GM21515 (cell line): Measurements from ENCODE around the gene SNUPN.
"Not testable (repeated sequence)": the region's sequence is repeated elsewhere in the genome, so short reads cannot be mapped to it uniquely, and the experiment has no call there.

ENCODE experiments used
- ATAC-seq: cut with Tn5 transposase; IDR thresholded peaks from one replicate; pipeline ENCODE4 v1.9.1; 2021; ENCODE audit not compliant: unreplicated experiment

SNUPN gene

DNA sequence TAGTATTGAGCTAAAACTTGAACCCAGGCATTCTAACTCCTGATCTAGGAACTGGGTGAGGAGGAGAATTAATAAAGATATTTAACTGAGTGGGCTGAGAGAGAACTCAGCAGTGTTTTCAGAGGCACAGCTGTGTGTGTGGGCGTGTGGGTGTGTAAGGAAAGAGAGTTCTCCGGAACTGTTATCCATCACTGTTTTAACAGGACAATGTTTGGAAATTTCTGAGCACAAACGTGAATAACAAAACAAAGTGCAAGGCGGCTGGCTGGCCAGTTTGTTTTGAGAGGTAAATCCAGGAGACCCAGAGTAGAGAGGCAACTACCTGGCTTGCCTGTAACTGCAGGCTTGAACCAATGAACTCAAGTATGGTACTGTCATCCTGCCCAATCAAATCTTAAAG lies 41.4 kb downstream of the SNUPN start:
- no peak for ATAC-seq

DNA sequence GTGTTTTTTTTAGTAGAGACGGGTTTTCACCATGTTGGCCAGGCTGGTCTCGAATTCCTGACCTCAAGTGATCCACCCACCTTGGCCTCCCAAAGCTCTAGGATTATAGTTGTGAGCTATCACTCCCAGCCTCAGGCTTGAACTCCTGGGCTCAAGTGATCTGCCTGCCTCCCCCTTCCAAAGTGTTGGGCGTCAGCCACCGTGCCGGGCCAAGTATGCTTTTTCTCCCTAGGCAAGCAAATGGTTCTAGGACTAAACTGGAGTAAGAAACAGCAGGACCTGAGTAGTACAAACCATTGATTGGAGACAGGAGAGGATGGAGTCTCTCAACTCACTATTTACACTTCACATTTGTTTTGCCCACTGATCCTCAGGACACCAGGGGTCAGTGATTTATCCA lies 41.8 kb downstream of the SNUPN start:
- ATAC-seq: no peak

DNA sequence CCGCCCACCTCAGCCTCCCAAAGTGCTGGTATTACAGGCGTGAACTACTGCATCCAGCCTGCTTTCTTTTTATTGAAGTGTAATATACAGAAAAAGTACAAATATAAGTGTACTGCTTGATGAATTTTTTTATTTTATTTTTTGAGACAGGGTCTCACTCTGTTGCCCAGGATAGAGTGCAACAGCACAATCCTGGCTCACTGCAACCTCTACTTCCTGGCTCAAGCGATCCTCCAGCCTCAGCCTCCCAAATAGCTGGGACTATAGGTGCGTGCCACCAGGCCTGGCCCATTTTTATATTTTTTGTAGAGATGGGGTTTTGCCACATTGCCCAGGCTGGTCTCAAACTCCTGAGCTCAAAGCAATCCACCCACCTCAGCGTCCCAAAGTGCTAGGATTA lies 42.6 kb downstream of the SNUPN start:
- ATAC-seq: not testable (repeated sequence)

DNA sequence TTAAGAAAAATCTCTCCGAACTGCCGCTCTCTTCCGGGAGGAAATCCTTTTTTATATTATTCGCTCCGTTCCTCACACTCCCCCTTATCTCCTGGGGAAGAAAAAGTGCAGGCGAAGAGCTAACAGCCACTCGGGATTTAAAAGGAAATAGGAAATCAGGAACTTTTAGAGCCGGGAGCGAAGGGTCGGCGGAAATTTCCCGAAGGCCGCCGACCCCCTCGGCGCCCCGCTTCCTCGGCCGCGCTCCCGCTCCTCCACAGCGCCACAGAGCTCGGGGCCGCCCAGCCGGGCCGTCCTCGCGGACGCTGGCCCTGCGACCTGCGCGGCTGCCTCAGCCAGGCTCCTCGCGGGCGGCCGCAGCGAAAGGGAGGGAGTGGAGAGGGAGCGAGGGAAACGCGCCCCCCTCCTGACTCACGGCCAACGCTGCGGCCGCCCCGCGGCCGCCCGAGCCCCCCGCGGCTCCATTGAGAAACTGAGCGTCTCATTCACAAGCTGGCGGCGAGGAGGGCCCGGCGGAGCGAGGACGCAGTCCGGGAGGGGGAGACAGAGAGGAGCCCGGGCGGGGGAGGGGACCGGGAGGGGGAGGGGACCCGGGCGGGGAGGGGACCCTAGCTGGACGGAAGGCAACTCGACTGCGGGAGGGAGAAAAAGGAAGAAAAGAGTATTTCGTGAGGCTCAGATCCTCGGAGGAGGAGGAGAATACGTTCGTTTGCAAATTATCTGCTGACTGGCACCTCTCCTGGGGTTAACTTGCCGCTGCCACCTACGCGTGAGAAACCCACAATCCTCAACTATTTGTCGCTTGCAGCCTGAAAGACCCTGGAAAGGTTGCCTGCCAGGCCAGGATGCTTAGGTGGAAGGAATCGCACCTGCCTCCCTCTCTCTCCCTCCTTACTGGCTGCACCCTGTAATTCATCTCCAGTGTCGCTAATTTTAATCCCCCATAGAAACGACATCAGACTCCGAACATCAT lies 46.3 kb downstream of the SNUPN start, which contains the start of gene PTPN9:
Gene PTPN9, minus strand, starts transcription at position 368 of the 973 bp plus-strand sequence. CDS start 539 bp downstream, outside the sequence.
- peak; percentile 54 for ATAC-seq

DNA sequence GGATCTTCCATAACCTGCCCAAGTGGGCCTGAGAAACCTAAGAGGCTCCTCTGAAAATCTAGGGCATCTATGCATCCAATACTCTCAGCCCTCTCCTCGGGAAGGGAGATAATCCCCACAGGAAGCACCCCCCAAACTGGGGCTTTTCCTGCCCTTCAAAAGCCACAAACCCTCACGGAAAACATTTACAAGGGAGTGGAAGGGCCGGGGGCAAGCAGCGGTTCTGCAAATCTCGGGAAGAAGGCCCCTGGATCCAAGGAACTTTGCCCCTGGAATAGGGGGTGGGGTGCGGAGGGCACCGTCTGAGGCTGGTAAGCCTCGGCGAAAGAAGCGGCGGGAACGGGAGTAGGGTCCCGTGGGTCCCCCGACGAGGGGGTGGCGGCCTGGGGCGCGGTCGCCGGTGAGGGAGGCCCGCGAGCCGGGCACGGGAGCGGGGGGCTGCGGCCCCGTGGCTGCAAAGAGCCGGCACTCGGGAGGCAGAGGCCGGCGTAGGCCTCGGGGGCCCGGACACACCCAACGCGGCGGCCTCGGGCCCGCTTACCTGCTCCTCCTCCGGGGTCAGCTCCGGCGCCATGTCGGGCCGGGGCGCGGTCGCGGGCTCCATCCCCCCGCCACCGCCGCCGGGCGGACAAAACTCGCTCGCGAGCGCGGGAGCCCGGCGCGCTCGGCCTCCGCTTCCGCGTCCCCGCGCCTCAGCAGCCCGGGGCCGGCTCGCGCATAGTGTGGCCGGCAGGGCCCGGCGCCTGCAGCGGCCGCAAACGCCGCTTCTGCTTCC lies 47.2 kb downstream of the SNUPN start:
- ATAC-seq: no peak

DNA sequence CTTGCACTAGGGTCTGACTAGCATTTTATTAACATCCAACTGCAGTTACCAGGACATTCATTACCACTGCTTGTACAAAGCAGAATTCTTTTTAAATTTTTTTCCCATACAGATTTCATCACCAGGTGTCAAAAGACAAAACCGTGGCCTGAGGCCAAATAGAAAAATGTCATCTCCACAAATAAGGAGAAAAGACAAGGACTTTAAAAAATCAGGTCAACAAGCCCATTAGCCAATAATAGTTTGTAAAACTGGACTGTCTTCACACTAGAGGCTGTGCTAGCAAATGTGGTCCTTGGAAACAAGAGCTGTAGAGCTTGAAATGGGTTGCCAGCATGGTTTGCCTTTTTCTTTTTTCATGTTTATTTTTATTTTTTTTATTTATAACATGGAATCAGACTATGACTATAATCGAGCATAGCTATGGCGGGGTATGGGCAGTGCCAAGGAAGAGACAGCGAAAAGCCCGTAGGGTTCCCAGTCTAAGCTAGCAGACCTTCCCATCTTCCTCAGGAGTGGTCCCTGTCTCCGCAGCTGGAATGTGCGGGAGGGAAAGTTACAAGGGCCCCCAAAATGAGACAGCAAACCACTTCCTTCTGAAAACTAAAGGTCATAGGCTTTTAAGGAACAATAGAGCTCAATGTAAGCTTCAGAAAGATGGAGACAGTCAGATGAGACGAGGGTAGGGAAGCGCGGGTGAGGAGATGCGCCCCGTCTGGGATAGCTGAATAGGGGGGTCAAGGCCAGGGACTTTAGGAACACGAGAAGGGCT lies 47.9 kb downstream of the SNUPN start:
- ATAC-seq: no peak

DNA sequence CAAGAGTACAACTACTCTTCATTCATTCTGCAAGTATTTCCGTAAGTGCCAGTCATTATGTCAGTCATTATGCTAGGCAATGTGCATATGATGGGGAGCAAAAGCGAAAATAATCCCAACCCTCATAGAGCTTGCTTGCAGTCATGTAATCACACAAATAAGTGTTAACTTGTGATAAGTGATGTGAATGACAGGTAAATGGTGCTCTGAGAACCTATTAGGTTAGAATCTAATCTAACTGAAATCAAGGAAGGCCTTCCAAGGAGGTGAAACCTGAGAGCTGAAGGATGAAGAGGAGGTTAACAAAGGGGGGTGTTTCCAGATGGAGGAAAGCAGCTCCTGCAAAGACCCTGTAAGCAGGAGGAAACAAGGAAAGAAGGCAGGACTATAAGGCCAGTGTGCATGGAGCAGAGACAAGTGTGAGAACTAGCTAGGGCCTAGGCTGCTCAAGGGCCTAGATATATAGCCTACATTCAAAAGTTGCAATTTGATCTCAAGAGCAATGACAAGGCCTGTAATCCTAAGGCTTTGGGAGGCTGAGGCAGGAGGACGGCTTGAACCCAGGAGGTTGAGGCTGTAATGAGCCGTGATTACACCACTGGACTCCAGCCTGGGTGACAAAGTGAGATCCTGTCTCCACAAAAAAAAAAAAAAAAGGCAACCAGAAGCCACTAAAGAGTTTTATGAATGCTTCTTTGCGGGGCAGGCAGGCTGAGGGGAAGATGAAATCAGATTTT lies 51.7 kb downstream of the SNUPN start:
- ATAC-seq: no peak

DNA sequence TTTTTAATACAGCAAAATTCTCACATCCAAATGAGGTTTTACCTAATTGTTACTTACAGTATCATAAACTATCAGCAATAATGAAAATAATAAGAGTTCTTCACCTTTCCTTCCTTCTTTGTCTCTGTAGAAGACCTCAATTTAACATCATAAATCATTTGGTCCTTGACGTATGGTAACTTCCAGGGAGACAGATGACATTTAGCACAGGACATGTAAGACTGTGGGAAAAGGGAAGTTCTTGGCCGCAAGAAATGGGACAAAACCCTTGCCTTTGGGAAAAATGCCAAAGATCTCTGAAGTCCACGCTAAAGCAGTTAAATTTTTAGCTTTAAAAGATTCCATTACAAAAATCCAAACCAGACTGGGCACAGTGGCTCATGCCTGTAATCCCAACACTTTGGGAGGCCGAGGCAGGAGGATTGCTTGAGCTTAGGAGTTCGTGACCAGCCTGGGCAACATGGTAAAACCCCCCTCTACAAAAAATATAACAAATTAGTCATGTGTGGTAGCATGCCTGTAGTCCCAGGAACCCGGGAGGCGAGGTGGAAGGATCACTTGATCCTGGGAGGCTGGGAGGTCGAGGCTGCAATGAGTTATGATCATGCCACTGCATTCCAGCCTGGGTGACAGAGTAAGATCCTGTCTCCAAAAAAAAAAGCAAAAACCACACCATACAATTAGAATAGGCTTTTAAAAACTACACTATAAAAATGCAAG lies 55.2 kb downstream of the SNUPN start:
- no peak for ATAC-seq

DNA sequence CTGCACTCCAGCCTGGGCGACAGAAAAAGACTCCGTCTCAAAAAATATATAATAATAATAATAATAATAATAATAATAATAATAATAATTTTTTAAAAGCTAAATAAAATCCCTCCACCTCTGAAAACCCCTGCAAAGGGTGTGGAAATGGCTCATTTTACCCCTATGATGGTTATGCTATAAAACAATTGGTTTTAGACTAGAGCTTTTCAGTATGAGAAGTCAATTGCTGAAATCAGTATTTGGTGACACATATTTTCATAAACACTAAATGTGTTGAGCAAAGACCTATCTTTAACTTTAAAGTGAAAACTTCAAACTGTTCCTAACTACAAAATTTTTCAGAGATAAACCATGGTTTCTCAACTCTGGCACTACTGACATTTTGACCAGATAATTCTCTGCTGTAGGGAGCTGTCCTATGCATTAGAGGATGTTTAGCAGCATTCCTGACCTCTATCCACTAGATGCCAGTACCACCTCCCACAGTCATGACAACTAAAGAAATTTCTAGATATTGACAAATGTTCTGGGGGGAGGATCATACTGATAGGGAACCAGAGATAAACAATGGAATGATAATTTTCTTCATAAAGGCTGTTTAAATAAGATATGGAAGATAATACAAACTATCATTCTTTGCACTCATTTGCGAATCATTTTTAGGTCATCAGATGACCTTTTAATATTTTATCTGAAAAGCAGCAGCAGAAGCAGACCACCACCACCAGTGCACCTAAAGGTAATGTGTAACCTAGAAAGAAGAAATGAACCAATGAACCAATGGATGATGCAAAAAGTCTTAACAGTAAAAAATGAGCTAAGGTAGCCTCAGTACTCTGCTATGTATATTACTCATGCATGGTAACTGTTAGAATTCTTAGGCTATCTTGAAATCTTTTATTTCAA lies 60.2 kb downstream of the SNUPN start:
- ATAC-seq: no peak

DNA sequence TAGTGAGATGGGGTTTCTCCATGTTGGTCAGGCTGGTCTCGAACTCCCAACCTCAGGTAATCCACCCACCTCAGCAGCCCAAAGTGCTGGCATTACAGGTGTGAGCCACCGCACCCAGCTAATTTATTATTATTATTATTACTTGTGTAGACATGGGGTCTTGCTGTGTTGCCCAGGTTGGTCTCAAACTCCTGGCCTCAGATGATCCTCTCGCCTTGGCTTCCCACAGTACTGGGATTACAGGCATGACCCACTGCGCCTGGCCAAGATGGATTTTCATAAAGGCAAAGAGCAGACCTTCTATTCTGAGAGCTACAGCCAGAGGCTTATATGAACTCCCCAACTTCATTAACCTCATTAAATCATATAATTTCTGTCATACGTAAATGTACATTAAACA lies 63.6 kb downstream of the SNUPN start:
- ATAC-seq: no peak

DNA sequence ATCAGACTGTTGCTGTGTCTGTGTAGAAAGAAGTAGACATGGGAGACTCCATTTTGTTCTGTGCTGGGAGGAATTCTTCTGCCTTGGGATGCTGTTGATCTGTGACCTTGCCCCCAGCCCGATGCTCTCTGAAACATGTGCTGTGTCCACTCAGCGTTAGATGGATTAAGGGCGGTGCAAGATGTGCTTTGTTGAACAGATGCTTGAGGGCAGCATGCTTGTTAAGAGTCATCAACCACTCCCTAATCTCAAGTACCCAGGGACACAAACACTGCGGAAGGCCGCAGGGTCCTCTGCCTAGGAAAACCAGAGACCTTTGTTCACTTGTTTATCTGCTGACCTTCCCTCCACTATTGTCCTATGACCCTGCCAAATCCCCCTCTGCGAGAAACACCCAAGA lies 66.2 kb downstream of the SNUPN start:
- ATAC-seq: not testable (repeated sequence)

DNA sequence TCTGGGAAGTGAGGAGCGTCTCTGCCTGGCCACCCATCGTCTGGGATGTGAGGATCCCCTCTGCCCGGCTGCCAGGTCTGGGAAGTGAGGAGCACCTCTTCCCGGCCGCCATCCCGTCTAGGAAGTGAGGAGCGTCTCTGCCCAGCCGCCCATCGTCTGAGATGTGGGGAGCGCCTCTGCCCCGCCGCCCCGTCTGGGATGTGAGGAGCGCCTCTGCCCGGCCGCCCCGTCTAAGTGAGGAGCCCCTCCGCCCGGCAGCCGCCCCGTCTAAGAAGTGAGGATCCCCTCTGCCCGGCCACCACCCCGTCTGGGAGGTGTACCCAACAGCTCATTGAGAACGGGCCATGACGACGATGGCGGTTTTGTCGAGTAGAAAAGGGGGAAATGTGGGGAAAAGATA lies 66.6 kb downstream of the SNUPN start:
- not testable (repeated sequence) for ATAC-seq

DNA sequence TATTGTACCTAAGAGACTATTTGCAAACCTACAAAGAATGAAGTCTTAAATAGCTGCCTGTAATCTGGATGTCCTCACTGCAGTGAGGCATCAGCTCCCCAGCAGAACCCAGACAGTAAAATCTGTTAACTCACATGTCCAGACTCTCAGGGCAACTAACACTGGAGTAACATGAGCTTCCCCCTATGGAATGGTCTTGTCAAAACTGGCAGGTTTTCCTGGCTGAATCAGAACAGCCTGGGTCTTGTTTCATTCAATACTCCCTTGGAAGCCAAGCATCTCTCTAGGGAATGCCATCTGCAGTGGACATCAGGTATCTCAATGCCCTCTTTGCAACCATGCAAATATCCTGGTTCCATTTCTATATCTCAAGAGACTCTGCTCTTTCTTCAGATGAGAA lies 70.8 kb downstream of the SNUPN start:
- ATAC-seq: no peak

DNA sequence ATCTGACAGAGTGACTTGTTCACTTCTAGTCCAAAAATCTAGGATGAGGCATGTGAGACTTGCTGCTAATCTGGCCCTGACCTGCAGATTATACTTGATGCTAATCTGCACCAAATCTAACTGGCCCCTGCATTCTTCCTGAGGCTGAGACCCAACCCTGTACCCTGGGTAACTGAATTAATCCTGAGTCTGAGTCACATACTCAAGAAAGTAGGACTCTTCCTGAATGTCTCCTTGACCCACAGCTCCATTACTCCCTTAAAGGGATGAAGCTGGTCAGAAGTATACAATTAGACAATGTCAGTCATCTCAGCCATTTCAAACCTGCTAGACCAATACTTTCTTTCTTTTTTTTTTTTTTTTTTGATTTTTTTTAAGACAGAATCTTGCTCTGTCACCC lies 71.9 kb downstream of the SNUPN start:
- no peak for ATAC-seq

DNA sequence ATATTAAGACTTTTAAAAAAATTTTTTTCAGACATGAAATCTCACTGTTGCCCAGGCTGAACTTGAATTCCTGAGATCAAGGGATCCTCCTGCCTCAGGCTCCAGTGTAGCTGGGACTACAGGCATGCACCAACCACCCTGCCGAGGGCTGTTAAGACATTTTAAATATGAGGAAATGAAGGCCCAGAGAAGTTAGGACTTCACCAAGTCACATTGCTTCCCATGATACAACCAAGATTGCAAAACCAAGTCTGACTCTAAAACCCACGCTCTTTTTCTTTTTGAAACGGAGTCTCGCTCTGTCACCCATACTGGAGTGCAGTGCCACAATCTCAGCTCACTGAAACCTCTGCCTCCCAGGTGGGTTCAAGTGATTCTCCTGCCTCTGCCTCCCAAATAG lies 74.4 kb downstream of the SNUPN start:
- no peak for ATAC-seq
